AG04450 (cell line): Measurements from ENCODE around the gene MEIOB. TPM values are rescaled to one million over a fixed set of nuclear protein-coding genes. Genes with fewer than 3 reads are reported as not detected.

ENCODE experiments used
- CTCF ChIA-PET: fragments of 300-600, 350-600 bp; formaldehyde crosslinking; extraction: SDS; loops from one replicate; lab custom pipeline; 2022; ENCODE audit warnings: antibody characterized with exemption, inconsistent platforms; lab: Charles Lee
- POLR2A ChIA-PET: fragments of 350-600 bp; formaldehyde crosslinking; extraction: SDS; loops from one replicate; lab custom pipeline; 2021; ENCODE audit warnings: antibody characterized with exemption, inconsistent platforms; lab: Yijun Ruan, JAX
- DNase-seq: peaks from one replicate; pipeline ENCODE4 v3.0.0-alpha.2; 2011; ENCODE audit warnings: low read depth, low spot score
- H3K27ac ChIP-seq: one replicate; pipeline ENCODE4 v1.5.1; 2012; ENCODE audit warnings: low read depth, low read length, control low read depth
- H3K27me3 ChIP-seq: one replicate; pipeline ENCODE4 v1.6.0; 2012; ENCODE audit warnings: low read length; ENCODE audit not compliant: control insufficient read depth, insufficient read depth
- H3K4me3 ChIP-seq: 2 replicates; pipeline ENCODE4 v1.5.1; 2011; ENCODE audit warnings: mild to moderate bottlenecking, low read depth, low read length, control low read depth
- H3K9me3 ChIP-seq: 2 replicates; pipeline ENCODE4 v1.5.1; 2012; ENCODE audit warnings: low read length; ENCODE audit not compliant: control insufficient read depth, insufficient read depth
- CTCF ChIP-seq: IDR thresholded peaks from 2 replicates; pipeline ENCODE4 v1.5.1; 2011; ENCODE audit warnings: low read depth, low read length, control low read depth, inconsistent platforms
- polyA plus RNA-seq: library from polyadenylated mRNA; depleted of rRNA; stranded (reverse); fragments of >200 nt; gene quantifications from 2 replicates; pipeline ENCODE4 v1.2.3, GENCODE V29; 2011

Gene MEIOB
- polyA plus RNA-seq, 1 experiment: 0.04 TPM

GRCh38 chr16:1909561-1910231 lies 37.7 kb upstream of the MEIOB start:
- CTCF ChIA-PET: no interaction called here
- Histone ChIP-seq H3K27ac (no peak overlapping the region), H3K27me3 (peaks cover 53% of the 10 kb centered on the region), H3K9me3 (no peaks in the 10 kb centered on the region; the same call in 1 of the 2 replicates), H3K4me3 (no peak overlapping the region)
- TF ChIP-seq CTCF: no peak
- POLR2A ChIA-PET: interaction anchor here (0.6 kb wide), 1 partner anchor 96 kb away, joined by 3 read pairs; no protein-coding TSS in a partner anchor
- no peak for DNase-seq

GRCh38 chr16:1908983-1909382 lies 37.0 kb upstream of the MEIOB start:
- H3K27ac ChIP-seq: no peak overlapping the region
- ChIA-PET CTCF (no interaction called here), POLR2A (interaction anchor here (0.6 kb wide), 2 partner anchors 56 to 95 kb away, joined by 3 to 4 read pairs; partner anchors contain the start of gene RPS2)

GRCh38 chr16:1908184-1908583 lies 36.2 kb upstream of the MEIOB start:
- no peak for TF ChIP-seq CTCF
- H3K9me3 ChIP-seq: no peaks in the 10 kb centered on the region; the same call in 1 of the 2 replicates
- CTCF ChIA-PET: no interaction called here
- DNase-seq: no peak
- H3K4me3 ChIP-seq: no peak overlapping the region
- H3K27me3 ChIP-seq: peaks cover 49% of the 10 kb centered on the region
- POLR2A ChIA-PET: interaction anchor here (0.6 kb wide), 1 partner anchor 57 kb away, joined by 4 read pairs; the partner anchor contains the start of gene RPS2
- no peak overlapping the region for H3K27ac ChIP-seq

More at GRCh38 chr16:1908983-1909382, 37.0 kb upstream of the MEIOB start:
- TF ChIP-seq CTCF: no peak
- Histone ChIP-seq H3K9me3 (no peaks in the 10 kb centered on the region; the same call in 1 of the 2 replicates), H3K27me3 (peaks cover 53% of the 10 kb centered on the region), H3K4me3 (no peak overlapping the region)
- no peak for DNase-seq

GRCh38 chr16:1907226-1907860 lies 35.4 kb upstream of the MEIOB start:
- Histone ChIP-seq H3K9me3 (no peaks in the 10 kb centered on the region; the same call in 1 of the 2 replicates), H3K27ac (no peak overlapping the region), H3K27me3 (peaks cover 50% of the 10 kb centered on the region), H3K4me3 (no peak overlapping the region)
- POLR2A ChIA-PET: interaction anchor here (0.5 kb wide), 1 partner anchor 72 kb away, joined by 3 read pairs; no protein-coding TSS in a partner anchor
- CTCF ChIA-PET: no interaction called here
- DNase-seq: no peak
- no peak for TF ChIP-seq CTCF

- DNase-seq: no peak
- Histone ChIP-seq H3K27ac (no peak overlapping the region), H3K4me3 (no peak overlapping the region), H3K9me3 (no peaks in the 10 kb centered on the region; the same call in 1 of the 2 replicates), H3K27me3 (peaks cover 47% of the 10 kb centered on the region)
- TF ChIP-seq CTCF: no peak
- POLR2A ChIA-PET: interaction anchor here (0.5 kb wide), 1 partner anchor 72 kb away, joined by 3 read pairs; no protein-coding TSS in a partner anchor
- CTCF ChIA-PET: no interaction called here
These were observed 34.8 kb upstream of the MEIOB start for GRCh38 chr16:1906846-1907165.
